OCI-LY1 (cell line): ENCODE measurements around the gene TNFAIP8L3.

Experiments used
- CTCF ChIP-seq: fragments of 200-600 bp; sonication (generic), shearing (Covaris generic); IDR thresholded peaks from 2 replicates; pipeline ENCODE4 v1.5.1; 2017; ENCODE audit warnings: mild to moderate bottlenecking, antibody characterized with exemption, low read length, moderate library complexity, mixed read lengths
- EZH2 ChIP-seq: fragments of 200-600 bp; sonication (generic), shearing (Covaris generic); IDR thresholded peaks from 2 replicates; pipeline ENCODE4 v1.8.0; 2017; ENCODE audit warnings: borderline replicate concordance, mixed run types, mild to moderate bottlenecking, antibody characterized with exemption, low read length, moderate library complexity, mixed read lengths

DNA sequence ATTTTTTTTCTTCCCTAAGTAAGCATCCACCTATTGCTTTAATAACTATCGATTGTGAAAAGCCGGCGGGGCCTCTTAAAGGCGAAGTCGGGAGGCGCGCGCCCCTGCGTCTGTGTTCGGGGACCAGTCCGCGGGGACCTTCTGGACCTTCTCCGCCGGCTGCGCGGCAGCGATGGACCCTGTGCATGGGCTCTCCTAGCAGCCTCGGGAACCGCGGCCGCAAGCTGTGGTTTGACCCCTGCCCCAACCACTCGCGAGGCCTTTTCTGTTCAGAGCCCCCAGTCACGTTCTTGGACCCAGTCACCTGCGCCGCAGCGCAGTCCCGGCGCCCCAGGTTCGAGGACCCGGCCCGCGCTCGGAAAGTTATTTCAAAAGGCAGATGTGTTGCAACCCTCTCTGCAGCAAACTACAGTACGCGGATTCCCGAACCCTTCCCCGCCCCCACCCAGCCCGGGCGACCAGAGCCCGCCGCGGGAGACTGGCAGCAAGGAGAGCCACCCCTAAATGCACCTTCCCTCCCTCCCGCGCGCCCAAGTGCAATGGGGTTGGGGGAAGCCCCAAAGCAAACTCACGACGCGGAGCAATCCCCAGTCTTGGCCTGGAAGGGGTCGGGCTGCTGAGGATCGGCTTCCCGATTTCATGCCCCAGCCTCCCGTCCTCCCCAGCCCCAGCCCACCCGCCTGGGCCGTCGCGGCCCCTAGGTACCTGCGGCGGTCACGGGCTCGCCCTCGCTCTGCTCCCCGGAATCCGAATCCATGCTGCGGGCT lies 684 bp downstream of the TNFAIP8L3 start:
- TF ChIP-seq CTCF (no peak), EZH2 (no peak)
